ENCODE results near the gene TBCD.
"Not testable (repeated sequence)": the region's sequence is repeated elsewhere in the genome, so short reads cannot be mapped to it uniquely, and the experiment has no call there.

Gene TBCD

GRCh38 chr17:82767041-82767754 lies 15.3 kb downstream of the TBCD start:
- Histone ChIP-seq H3K4me1 (ENCODE audit: control insufficient read depth in 1 of 2, insufficient read depth in 2 of 2, low read length in 2 of 2) (no peaks in the 10 kb centered on the region), H3K9me3 (ENCODE audit: control insufficient read depth in 1 of 2, low read length in 2 of 2) (no peaks in the 10 kb centered on the region), H3K27ac (ENCODE audit: low read depth, low read length) (no peak overlapping the region), H3K9ac (ENCODE audit: low read depth in 1 of 2, low read length in 2 of 2) (no peak overlapping the region), H3K27me3 (ENCODE audit: control insufficient read depth in 1 of 2, insufficient read depth in 2 of 2, low read length in 2 of 2) (no peaks in the 10 kb centered on the region), H3K36me3 (ENCODE audit: control insufficient read depth in 1 of 2, insufficient read depth in 2 of 2, low read length in 2 of 2) (peaks cover 5 to 42% of the 10 kb centered on the region in 2 donors), H3K4me3 (ENCODE audit: low read depth in 1 of 2, low read length in 2 of 2) (no peak overlapping the region)

DNA sequence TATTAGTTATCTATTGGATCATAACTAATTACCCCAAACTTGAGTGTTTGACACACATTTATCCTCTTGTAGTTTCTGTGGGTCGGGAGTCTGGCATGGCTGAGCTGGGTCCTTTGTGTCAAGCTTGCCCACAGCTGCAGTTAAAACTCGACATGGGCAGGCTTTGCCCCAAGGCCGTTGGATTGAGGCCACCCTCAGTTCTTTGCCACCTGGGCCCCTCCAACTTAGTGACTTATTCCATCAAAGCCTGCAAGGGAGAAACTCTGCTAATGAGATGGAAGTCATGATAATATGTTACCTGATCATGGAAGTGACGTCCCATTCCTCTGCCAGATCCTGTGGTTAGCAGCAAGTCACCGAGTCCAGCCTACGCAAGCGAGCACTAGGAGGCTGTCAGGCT lies 17.2 kb downstream of the TBCD start:
- Histone ChIP-seq H3K27me3 (ENCODE audit: control insufficient read depth in 1 of 2, insufficient read depth in 2 of 2, low read length in 2 of 2) (no peaks in the 10 kb centered on the region), H3K9me3 (ENCODE audit: control insufficient read depth in 1 of 2, low read length in 2 of 2) (no peaks in the 10 kb centered on the region), H3K36me3 (ENCODE audit: control insufficient read depth in 1 of 2, insufficient read depth in 2 of 2, low read length in 2 of 2) (peaks cover 5 to 39% of the 10 kb centered on the region in 2 donors), H3K4me3 (ENCODE audit: low read depth in 1 of 2, low read length in 2 of 2) (no peak overlapping the region), H3K9ac (ENCODE audit: low read depth in 1 of 2, low read length in 2 of 2) (no peak overlapping the region), H3K27ac (ENCODE audit: low read depth, low read length) (no peak overlapping the region), H3K4me1 (ENCODE audit: control insufficient read depth in 1 of 2, insufficient read depth in 2 of 2, low read length in 2 of 2) (no peaks in the 10 kb centered on the region)

GRCh38 chr17:82772026-82772425 lies 20.2 kb downstream of the TBCD start:
- no peaks in the 10 kb centered on the region for H3K27me3 ChIP-seq (ENCODE audit: control insufficient read depth in 1 of 2, insufficient read depth in 2 of 2, low read length in 2 of 2)
- no peaks in the 10 kb centered on the region for H3K9me3 ChIP-seq (ENCODE audit: control insufficient read depth in 1 of 2, low read length in 2 of 2)
- H3K9ac ChIP-seq (ENCODE audit: low read depth in 1 of 2, low read length in 2 of 2), result no peak overlapping the region
- H3K36me3 ChIP-seq (ENCODE audit: control insufficient read depth in 1 of 2, insufficient read depth in 2 of 2, low read length in 2 of 2), result peaks cover 5 to 34% of the 10 kb centered on the region in 2 donors
- H3K4me3 ChIP-seq (ENCODE audit: low read depth in 1 of 2, low read length in 2 of 2), result no peak overlapping the region
- peaks cover 0 to 3% of the 10 kb centered on the region in 2 donors for H3K4me1 ChIP-seq (ENCODE audit: control insufficient read depth in 1 of 2, insufficient read depth in 2 of 2, low read length in 2 of 2)
- H3K27ac ChIP-seq (ENCODE audit: low read depth, low read length), result peak overlapping the region; percentile 18

DNA sequence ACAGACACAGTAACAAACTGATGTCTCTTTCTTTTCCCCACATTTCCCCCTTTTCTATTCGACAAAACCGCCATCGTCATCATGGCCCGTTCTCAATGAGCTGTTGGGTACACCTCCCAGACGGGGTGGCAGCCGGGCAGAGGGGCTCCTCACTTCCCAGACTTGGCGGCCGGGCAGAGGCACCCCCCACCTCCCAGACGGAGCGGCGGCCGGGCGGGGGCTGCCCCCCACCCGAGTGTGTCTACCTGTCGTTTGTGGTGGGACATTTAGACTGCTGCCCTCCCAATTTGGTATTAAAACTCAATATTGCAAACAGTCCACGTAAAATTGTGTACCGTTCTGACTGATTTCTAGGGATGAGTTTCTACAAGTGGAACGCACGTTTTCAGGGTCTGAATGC lies 22.6 kb downstream of the TBCD start:
- peak overlapping the region; percentile 25 to 58 for H3K4me3 ChIP-seq (ENCODE audit: low read depth in 1 of 2, low read length in 2 of 2)

DNA sequence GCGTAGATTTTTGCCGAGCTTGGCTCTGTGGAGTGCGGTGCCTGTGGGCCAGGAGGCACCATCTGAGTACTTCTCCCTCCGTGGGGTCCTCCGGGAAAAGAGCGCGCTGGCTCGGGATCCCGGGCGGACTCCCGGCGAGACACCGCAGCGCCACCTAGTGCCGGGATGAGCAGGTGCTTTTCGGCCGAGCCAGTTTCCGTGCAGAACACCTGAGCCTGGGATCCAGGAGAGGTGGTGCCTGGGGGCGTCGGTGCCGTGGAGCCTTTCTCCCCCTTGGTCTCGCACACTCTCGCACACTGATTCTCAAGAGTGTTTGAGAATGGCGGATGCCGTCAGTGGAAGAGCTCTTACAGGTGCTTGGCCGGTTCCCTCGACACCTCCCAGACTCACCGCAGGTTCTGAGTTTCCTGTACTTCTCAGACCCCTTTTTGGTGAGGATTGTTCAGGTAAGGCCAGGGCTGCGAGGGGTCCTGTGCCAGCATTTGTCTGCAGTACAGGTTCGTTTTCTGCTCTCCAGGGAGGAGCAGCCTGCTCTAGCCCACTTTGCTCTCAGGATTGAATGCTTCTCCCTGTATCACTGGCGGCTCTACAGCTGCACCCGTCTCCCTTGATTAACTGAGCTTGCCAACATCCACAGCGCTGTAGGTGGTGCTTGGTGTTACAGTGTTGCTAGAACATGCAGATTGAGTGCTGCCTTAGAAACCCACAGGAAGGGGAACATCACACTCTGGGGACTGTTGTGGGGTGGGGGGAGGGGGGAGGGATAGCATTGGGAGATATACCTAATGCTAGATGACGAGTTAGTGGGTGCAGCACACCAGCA lies 23.3 kb downstream of the TBCD start:
- no peaks in the 10 kb centered on the region for H3K27me3 ChIP-seq (ENCODE audit: control insufficient read depth in 1 of 2, insufficient read depth in 2 of 2, low read length in 2 of 2)
- peaks cover 0 to 3% of the 10 kb centered on the region in 2 donors for H3K4me1 ChIP-seq (ENCODE audit: control insufficient read depth in 1 of 2, insufficient read depth in 2 of 2, low read length in 2 of 2)
- H3K4me3 ChIP-seq (ENCODE audit: low read depth in 1 of 2, low read length in 2 of 2), result peak overlapping the region; percentile 25 to 58
- H3K36me3 ChIP-seq (ENCODE audit: control insufficient read depth in 1 of 2, insufficient read depth in 2 of 2, low read length in 2 of 2), result peaks cover 0 to 13% of the 10 kb centered on the region in 2 donors
- H3K9ac ChIP-seq (ENCODE audit: low read depth in 1 of 2, low read length in 2 of 2), result peak overlapping the region in 1 of 2 donors; percentile 39
- no peaks in the 10 kb centered on the region for H3K9me3 ChIP-seq (ENCODE audit: control insufficient read depth in 1 of 2, low read length in 2 of 2)
- no peak overlapping the region for H3K27ac ChIP-seq (ENCODE audit: low read depth, low read length)

More for the DNA sequence above, 22.6 kb downstream of the TBCD start:
- H3K9me3 ChIP-seq (ENCODE audit: control insufficient read depth in 1 of 2, low read length in 2 of 2); H3K27ac ChIP-seq (ENCODE audit: low read depth, low read length); H3K4me1 ChIP-seq (ENCODE audit: control insufficient read depth in 1 of 2, insufficient read depth in 2 of 2, low read length in 2 of 2); H3K27me3 ChIP-seq (ENCODE audit: control insufficient read depth in 1 of 2, insufficient read depth in 2 of 2, low read length in 2 of 2): not testable (repeated sequence)
- peak overlapping the region in 1 of 2 donors; percentile 39 for H3K9ac ChIP-seq (ENCODE audit: low read depth in 1 of 2, low read length in 2 of 2)
- peaks cover 0 to 19% of the 10 kb centered on the region in 2 donors for H3K36me3 ChIP-seq (ENCODE audit: control insufficient read depth in 1 of 2, insufficient read depth in 2 of 2, low read length in 2 of 2)

DNA sequence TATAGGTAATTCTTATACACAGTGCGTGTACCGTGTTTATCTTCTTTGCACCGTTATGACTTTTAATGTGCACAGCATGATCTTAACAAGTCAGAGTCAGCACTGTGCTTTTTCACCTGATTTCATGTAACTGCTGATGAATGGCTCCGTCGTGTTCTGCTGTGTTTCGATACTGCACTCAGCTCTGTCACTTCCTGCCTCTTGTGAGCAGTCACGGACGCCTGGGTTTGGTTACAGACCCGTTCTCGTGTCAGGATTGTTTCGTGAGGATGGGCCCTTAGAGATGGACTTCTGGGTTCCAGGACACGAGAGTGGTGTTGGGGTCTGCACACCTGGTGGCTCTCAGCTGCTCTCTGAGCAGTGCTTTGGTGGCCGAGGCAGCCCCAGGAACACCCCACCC lies 24.6 kb downstream of the TBCD start:
- Histone ChIP-seq H3K9ac (ENCODE audit: low read depth in 1 of 2, low read length in 2 of 2) (no peak overlapping the region), H3K4me1 (ENCODE audit: control insufficient read depth in 1 of 2, insufficient read depth in 2 of 2, low read length in 2 of 2) (peaks cover 0 to 3% of the 10 kb centered on the region in 2 donors), H3K36me3 (ENCODE audit: control insufficient read depth in 1 of 2, insufficient read depth in 2 of 2, low read length in 2 of 2) (peaks cover 0 to 13% of the 10 kb centered on the region in 2 donors), H3K27me3 (ENCODE audit: control insufficient read depth in 1 of 2, insufficient read depth in 2 of 2, low read length in 2 of 2) (no peaks in the 10 kb centered on the region), H3K9me3 (ENCODE audit: control insufficient read depth in 1 of 2, low read length in 2 of 2) (no peaks in the 10 kb centered on the region), H3K27ac (ENCODE audit: low read depth, low read length) (no peak overlapping the region), H3K4me3 (ENCODE audit: low read depth in 1 of 2, low read length in 2 of 2) (no peak overlapping the region)

GRCh38 chr17:82777778-82778375 lies 26.0 kb downstream of the TBCD start:
- not testable (repeated sequence) for H3K27ac ChIP-seq (ENCODE audit: low read depth, low read length); H3K9ac ChIP-seq (ENCODE audit: low read depth in 1 of 2, low read length in 2 of 2)

GRCh38 chr17:82779541-82779940 lies 27.7 kb downstream of the TBCD start:
- Histone ChIP-seq H3K9ac (ENCODE audit: low read depth in 1 of 2, low read length in 2 of 2) (no peak overlapping the region), H3K4me1 (ENCODE audit: control insufficient read depth in 1 of 2, insufficient read depth in 2 of 2, low read length in 2 of 2) (peaks cover 3 to 6% of the 10 kb centered on the region in 2 donors), H3K4me3 (ENCODE audit: low read depth in 1 of 2, low read length in 2 of 2) (no peak overlapping the region), H3K9me3 (ENCODE audit: control insufficient read depth in 1 of 2, low read length in 2 of 2) (no peaks in the 10 kb centered on the region), H3K27ac (ENCODE audit: low read depth, low read length) (no peak overlapping the region), H3K27me3 (ENCODE audit: control insufficient read depth in 1 of 2, insufficient read depth in 2 of 2, low read length in 2 of 2) (no peaks in the 10 kb centered on the region), H3K36me3 (ENCODE audit: control insufficient read depth in 1 of 2, insufficient read depth in 2 of 2, low read length in 2 of 2) (peaks cover 3 to 27% of the 10 kb centered on the region in 2 donors)

More at GRCh38 chr17:82777778-82778375, 26.0 kb downstream of the TBCD start:
- not testable (repeated sequence) for H3K4me1 ChIP-seq (ENCODE audit: control insufficient read depth in 1 of 2, insufficient read depth in 2 of 2, low read length in 2 of 2); H3K27me3 ChIP-seq (ENCODE audit: control insufficient read depth in 1 of 2, insufficient read depth in 2 of 2, low read length in 2 of 2); H3K9me3 ChIP-seq (ENCODE audit: control insufficient read depth in 1 of 2, low read length in 2 of 2); H3K4me3 ChIP-seq (ENCODE audit: low read depth in 1 of 2, low read length in 2 of 2)
- peaks cover 0 to 18% of the 10 kb centered on the region in 2 donors for H3K36me3 ChIP-seq (ENCODE audit: control insufficient read depth in 1 of 2, insufficient read depth in 2 of 2, low read length in 2 of 2)

DNA sequence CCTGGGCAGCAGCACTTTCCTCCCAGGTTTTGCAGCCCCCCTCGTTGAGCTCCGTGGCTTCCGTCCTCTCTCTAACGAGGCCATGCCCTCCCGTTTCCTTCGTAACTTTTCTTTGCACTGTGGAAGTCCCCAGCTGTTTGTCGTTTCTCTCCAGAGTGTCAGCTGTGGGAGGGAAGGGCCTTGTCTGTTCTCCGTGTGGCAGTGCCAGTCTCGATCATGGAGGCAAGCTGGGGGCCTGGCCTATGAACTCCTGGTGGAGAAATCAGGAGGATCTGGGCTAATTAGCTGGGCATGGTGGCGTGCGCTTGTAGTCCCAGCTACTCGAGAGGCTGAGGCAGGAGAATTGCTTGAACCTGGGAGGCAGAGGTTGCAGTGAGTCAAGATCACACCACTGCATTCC lies 28.3 kb downstream of the TBCD start:
- Histone ChIP-seq H3K36me3 (ENCODE audit: control insufficient read depth in 1 of 2, insufficient read depth in 2 of 2, low read length in 2 of 2) (peaks cover 3 to 29% of the 10 kb centered on the region in 2 donors), H3K27me3 (ENCODE audit: control insufficient read depth in 1 of 2, insufficient read depth in 2 of 2, low read length in 2 of 2) (no peaks in the 10 kb centered on the region), H3K9me3 (ENCODE audit: control insufficient read depth in 1 of 2, low read length in 2 of 2) (no peaks in the 10 kb centered on the region), H3K4me3 (ENCODE audit: low read depth in 1 of 2, low read length in 2 of 2) (no peak overlapping the region), H3K9ac (ENCODE audit: low read depth in 1 of 2, low read length in 2 of 2) (no peak overlapping the region), H3K4me1 (ENCODE audit: control insufficient read depth in 1 of 2, insufficient read depth in 2 of 2, low read length in 2 of 2) (peaks cover 0 to 6% of the 10 kb centered on the region in 2 donors), H3K27ac (ENCODE audit: low read depth, low read length) (no peak overlapping the region)

Measured in duodenal mucosa (tissue), 2 donors.